NK-92 (cell line): ENCODE measurements around the gene E2F2.
A peak's percentile ranks its signal among the peaks of the same experiment; 100 is the strongest.

Experiments used
- DNase-seq: peaks from one replicate; lab custom pipeline; 2025; ENCODE audit not compliant: unreplicated experiment; lab: John Stamatoyannopoulos, UW

Gene E2F2

GRCh38 chr1:23563755-23564374 is 32.8 kb upstream of the E2F2 start:
- no peak for DNase-seq

GRCh38 chr1:23563003-23563402 is 32.0 kb upstream of the E2F2 start:
- DNase-seq = no peak

DNA sequence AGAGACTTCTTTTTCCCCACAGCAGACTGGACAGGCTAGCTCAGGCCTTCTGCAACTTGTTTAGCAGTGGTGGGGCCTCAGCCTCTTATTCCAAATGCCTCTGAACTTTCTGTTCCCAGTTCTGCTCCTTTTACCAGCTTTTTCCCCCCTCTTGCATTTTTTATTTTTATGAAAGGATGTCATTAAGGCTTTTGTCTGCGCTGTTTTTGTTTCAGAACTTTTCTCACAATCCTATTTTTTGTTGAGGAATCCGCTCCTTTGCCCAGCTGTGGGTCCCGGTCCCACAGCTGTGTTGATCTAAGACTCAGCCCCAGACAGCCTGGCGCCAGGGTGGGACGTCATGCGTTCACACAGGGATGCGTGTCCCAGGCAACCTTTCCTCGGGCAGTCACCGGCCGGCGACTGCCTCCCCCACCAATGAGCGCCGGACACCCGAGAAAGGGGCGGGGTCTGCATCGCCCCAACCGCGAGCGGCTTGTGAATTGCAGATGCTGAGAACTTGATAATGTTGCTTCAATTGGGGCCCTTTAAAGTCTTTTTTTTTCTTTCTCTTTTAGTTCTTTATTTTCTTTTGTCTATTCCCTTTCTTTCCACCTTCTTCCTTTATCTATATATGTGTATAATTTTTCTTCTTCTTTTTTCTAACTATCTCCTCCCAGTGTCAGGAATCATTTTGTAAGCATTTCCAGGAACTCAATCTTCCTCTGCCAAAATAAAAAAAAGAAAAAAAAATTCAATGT is 31.3 kb upstream of the E2F2 start:
- no peak for DNase-seq

DNA sequence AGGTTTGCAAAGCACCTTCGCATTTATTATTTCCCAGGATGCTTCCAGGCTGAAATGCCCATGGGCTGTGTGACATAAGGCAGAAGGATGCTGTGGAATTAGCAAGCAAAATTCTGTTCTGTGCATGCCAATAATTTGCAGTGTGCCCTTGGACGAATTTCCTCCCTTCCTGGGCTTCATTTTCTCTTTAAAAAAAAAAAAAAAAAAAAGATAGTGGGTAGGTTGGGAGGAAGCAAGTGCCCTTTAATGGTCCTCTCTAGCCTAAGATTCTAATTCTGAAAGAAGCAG is 30.7 kb upstream of the E2F2 start:
- DNase-seq = no peak

DNA sequence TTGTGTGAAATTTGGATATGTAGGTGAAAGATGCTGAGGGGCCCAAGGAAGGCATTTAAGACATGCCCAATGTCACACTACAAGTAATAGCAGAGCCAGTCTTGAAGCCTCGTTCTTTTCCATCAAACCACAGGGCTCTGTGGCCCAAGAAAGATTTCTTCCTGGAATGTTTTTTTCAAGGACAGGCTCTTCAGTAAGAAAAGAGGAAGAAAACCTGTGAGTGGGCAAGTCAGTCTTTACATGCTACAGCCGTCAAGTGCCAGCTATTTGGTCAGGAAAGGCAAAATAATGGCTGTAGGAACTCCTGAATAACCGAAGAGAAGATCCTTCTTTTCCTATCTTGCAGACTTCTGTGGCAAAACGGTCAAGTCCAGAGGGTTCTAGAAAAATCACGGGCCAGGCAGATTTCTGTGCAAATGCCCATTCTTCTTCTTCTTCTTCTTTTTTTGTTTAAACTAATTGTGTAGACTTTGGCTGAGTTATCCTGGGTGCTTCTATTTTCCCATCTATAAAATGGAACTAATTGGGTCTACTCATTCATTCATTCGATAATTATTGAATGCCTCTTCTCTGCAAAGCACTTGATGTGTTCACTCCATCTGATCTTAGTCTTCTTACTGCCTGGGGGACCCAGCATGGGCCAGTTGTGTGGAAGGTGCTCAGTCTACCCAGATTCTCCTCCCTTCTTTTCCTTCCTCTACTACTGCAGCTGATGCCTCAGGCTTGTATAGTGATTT is 30.2 kb upstream of the E2F2 start:
- DNase-seq = no peak

- no peak for DNase-seq
Measured at GRCh38 chr1:23559985-23560741, 29.1 kb upstream of the E2F2 start.

DNA sequence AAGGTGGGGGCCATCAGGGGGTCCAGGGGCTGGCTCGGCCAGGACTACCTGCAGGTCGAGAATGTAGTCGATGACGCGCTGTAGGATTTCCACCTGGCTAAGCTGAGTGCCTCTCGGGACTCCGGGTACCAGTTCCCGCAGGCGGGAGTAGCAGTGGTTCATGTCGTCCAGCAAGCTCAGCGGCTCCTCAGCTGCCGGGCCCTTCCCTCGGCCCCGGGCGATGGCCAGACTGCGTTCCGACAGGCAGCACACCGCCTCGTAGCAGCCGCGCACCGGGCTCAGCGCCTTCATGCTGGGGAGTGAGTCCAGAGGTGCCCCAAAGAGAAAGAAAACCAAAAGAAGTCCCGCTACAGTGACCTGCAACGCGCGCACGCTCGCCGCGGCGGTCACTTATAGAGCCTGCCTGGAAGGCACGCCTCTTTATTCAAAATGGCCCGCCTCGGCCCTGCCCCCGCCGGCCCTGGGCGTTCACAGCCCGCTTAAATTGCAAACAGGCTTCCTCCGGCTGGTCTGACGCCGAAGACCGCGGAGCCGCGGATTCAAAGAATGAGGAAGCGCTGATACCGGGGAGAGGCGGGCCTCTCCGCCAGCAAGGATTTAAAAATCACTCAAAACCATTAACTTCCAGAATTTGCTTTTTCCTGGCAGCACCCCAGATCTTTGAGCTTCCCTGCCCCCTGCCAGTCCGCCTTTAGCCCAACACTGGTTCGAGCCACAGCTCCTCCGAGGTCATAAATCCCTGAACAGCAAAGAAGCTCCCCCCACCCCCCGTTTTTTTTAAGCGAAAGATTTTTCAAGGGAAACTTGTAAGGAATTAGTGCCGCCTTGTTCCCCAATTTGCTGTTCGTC is 28.3 kb upstream of the E2F2 start, which contains the start of gene ID3:
Gene ID3, minus strand, starts transcription at position 366 of the 849 bp plus-strand sequence. Its CDS starts 75 bp downstream, at position 291.
- DNase-seq = no peak

GRCh38 chr1:23558872-23559135 is 27.8 kb upstream of the E2F2 start:
- no peak for DNase-seq

GRCh38 chr1:23558140-23558871 is 27.3 kb upstream of the E2F2 start:
- no peak for DNase-seq

- DNase-seq = no peak
Measured at GRCh38 chr1:23557471-23558124, 26.6 kb upstream of the E2F2 start.

DNA sequence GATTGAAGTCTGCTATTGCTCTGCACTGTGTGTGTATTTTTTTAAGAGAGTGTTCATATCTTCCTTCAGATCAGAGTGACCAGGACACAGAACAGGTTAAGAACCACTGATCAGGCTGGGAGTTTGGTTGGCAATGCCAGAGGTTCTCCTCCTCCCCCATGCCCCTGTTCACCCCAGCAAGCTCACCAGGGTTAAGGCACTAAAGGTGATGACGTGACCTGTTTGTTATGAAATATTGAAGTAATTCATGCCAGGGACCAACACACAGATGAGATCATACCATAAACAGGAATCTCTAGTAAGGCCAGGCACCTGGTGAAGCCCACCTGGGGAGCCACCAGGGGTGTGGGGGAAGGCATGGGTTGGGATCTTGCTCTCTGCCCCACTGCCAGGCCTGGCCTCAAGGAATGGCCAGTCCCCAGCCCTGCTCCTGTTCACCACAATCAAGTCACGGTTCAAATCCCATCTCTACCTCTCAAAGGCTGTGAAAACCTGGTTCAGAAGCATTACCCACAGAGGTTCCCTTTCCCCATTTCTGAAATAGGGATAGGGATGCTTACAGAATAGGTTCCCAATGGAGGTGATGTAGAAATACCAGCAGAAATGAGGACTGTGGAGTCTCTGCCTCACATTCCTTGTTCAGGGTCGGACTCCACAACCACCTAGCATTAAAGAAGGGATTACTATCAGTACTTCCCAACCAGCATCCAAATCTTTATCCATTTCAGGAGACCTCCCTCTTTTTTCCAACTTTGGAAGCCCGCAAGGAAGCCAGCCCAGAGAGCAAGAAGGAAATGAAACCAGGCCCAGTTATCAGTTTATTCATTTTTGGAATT is 25.8 kb upstream of the E2F2 start:
- no peak for DNase-seq

DNA sequence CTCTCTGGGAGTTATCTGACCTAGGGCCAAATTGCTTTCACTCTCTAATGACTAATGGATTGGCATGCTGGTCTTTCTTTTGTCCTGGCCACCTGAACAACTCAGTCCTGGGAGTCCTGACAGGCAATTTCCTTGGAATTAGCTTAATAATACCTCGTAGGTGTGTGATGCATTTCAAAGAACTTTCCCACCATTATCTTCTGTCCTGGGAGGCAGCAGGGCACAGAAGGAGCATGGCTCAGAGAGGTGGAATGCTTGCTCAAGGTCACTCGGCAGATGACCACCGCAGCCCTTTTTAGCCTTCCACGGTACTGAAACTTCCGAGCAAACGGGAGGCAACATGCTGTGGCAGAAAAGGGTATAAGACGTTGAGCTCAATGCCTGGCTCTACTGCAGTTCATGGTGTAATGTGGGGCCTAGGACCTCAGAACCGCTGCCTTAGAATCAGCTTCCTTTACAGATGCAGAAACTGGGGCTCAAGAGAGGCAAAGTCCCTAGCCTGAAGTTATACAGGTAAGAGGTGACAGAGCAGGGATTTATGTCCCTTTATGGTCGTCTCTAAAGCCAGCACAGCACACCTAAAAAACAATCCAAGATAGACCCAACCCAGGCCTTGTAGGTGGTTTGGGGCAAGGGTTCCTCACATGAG is 25.1 kb upstream of the E2F2 start:
- DNase-seq = no peak

GRCh38 chr1:23555270-23555985 is 24.4 kb upstream of the E2F2 start:
- no peak for DNase-seq

DNA sequence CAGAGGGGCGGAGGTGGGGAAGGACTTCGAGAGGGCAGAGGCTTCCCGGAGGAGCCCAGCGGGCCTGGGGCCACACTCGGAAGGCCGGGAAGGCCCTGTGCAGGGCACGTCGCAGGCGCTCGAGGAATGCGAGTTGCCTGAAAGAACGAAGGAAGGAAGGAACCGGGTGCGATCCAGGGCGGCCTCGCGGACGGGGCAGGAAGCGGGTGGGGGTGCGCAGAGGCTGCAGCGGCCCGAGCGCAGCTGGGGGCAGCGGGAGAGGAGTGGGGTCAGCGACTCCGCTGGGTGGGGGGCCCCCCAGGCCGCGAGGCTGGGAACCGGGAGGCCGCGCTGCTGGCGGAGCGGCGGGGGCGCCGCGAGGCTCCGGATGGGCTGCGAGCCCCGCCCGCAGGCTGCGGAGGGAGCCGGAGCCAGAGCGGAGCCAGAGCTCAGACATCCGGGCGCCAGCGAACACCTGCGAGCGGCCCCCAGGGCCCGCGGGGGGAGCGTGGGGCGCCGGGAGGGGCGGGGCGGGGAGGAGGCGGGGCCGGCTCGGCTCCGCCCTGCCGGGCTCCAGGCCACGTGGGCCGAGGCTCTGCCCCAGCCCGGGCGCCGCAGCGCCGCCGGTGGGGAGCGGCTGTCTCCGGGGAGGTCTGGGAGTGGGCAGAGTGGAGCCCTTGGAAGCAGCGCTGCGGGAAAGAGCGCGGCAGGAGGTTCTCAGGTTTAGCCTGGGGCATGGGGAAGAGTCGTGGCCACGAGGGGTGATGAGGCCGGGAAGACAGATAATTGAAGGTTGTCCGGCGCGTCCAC is 23.6 kb upstream of the E2F2 start:
- DNase-seq = peak; percentile 26

DNA sequence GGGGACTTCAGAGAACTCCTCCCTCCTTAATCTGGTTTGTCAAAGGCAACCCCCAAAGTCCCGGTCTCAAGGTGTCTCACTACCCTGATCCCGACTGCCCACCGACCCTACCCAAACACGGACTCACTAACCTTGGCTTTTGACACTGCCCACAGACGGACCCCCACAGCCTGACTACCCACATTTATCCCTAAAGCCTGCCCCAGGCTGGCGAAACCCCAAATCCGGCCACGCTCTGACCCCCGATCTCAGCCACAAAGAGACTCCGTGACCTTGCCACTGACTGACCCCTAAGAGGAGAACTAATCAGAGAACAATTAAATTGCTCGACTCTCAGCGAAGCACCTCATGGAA is 23.1 kb upstream of the E2F2 start:
- DNase-seq = no peak

DNA sequence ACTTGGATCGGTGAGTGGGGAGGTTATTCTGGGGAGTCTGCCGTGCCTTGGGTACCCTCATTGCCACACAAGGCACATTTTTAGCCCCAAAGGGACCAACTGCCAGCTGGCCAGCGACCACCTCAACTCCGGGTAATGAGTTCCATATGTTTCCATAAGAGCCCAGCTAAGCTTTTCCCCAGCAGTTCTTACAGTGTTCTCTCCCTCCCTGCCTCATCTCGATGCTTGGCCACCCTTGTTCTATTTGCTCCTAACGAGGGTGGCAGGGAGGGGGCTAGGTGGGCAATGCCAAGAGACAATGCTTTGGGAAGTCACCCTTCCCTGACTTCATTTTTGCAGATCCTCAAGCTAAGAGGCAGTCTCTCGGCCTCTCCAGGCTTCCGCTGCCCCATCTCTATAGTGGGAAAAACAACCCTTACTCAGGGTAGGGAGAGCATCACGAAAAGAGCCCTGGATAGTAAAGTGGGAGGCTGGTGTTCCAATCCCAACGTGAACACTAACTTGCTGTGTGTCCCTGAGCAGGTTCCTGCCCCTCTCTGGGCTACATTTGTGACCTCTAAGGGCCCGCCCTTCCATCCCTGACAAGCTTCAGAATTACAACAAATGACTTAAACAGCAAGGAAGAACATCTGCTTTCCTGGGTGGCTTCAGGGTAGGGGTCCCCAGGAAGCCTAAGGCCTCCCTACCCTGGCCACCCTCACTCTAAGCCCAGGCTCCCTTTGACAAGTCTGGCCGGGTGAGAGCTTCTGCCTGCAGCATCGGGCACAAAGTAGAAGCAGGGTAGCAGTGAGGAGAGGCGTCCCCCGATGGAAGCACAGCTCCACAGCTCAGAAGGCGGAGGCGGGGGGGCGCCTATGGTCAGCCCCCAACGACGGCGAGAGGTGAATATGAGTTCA is 22.4 kb upstream of the E2F2 start:
- no peak for DNase-seq
